ENCODE measurements around the gene LRP1B.

The LRP1B gene

GRCh38 chr2:141647353-141647752 lies 483.5 kb downstream of the LRP1B start:
- no peaks in the 10 kb centered on the region for H3K27me3 ChIP-seq (ENCODE audit: control insufficient read depth in 2 of 2, insufficient read depth in 2 of 2, low read length in 2 of 2)
- H3K27ac ChIP-seq (ENCODE audit: low read depth in 2 of 2, low read length in 2 of 2): no peak overlapping the region
- no peak overlapping the region for H3K4me3 ChIP-seq (ENCODE audit: low read length in 2 of 2)
- no peaks in the 10 kb centered on the region for H3K9me3 ChIP-seq (ENCODE audit: control insufficient read depth in 2 of 2, low read length in 2 of 2)
- H3K9ac ChIP-seq (ENCODE audit: low read depth in 1 of 2, low read length in 2 of 2): no peak overlapping the region
- no peaks in the 10 kb centered on the region for H3K4me1 ChIP-seq (ENCODE audit: control insufficient read depth in 2 of 2, insufficient read depth in 2 of 2, low read length in 2 of 2)
- no peaks in the 10 kb centered on the region for H3K36me3 ChIP-seq (ENCODE audit: control insufficient read depth in 2 of 2, insufficient read depth in 2 of 2, low read length in 2 of 2)

DNA sequence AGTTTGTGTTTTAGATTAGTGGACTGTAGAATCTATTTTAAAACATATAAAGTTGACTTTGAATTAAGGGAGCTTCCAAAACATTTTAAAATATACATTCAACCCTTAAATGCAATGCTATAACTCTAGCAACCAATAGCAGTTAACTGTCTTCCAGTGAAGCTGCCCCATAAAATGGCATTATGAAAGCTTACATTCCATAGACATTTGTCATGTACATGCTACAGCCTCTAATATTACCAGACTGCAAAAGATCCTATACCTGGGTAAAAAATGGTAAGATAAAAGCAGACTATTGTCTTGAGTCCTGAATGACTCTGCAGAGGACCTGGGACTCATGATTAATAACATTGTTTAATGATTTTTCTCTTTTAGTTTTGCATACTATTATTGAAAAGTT lies 489.4 kb downstream of the LRP1B start:
- no peaks in the 10 kb centered on the region for H3K27me3 ChIP-seq (ENCODE audit: control insufficient read depth in 2 of 2, insufficient read depth in 2 of 2, low read length in 2 of 2)
- H3K9me3 ChIP-seq (ENCODE audit: control insufficient read depth in 2 of 2, low read length in 2 of 2): no peaks in the 10 kb centered on the region
- H3K27ac ChIP-seq (ENCODE audit: low read depth in 2 of 2, low read length in 2 of 2): no peak overlapping the region
- no peaks in the 10 kb centered on the region for H3K36me3 ChIP-seq (ENCODE audit: control insufficient read depth in 2 of 2, insufficient read depth in 2 of 2, low read length in 2 of 2)
- no peaks in the 10 kb centered on the region for H3K4me1 ChIP-seq (ENCODE audit: control insufficient read depth in 2 of 2, insufficient read depth in 2 of 2, low read length in 2 of 2)
- no peak overlapping the region for H3K4me3 ChIP-seq (ENCODE audit: low read length in 2 of 2)
- H3K9ac ChIP-seq (ENCODE audit: low read depth in 1 of 2, low read length in 2 of 2): no peak overlapping the region

- no peak overlapping the region for H3K27ac ChIP-seq (ENCODE audit: low read depth in 2 of 2, low read length in 2 of 2)
- H3K4me3 ChIP-seq (ENCODE audit: low read length in 2 of 2): no peak overlapping the region
- no peaks in the 10 kb centered on the region for H3K9me3 ChIP-seq (ENCODE audit: control insufficient read depth in 2 of 2, low read length in 2 of 2)
- H3K36me3 ChIP-seq (ENCODE audit: control insufficient read depth in 2 of 2, insufficient read depth in 2 of 2, low read length in 2 of 2): no peaks in the 10 kb centered on the region
- no peaks in the 10 kb centered on the region for H3K27me3 ChIP-seq (ENCODE audit: control insufficient read depth in 2 of 2, insufficient read depth in 2 of 2, low read length in 2 of 2)
- H3K9ac ChIP-seq (ENCODE audit: low read depth in 1 of 2, low read length in 2 of 2): no peak overlapping the region
- no peaks in the 10 kb centered on the region for H3K4me1 ChIP-seq (ENCODE audit: control insufficient read depth in 2 of 2, insufficient read depth in 2 of 2, low read length in 2 of 2)
Observed at GRCh38 chr2:141639809-141640208, 491.0 kb downstream of the LRP1B start.

DNA sequence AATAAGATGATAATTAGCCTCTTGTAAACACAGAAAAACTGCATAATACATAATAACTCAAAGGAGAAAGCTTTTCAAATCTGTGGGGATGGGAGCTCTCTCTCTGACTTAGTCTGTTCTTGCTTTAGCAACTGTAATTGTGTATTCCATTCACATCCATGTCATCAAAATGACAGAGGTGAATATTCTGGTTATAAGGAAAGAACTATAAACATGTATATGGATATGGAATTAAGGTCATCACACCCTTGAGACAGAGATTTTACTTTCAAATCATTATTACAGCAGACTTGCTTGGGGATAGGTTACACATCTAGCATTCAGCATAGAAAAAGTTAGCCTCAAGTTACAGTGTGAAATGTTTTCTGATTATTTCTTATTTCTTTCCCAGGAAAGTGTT lies 497.7 kb downstream of the LRP1B start:
- Histone ChIP-seq H3K27ac (ENCODE audit: low read depth in 2 of 2, low read length in 2 of 2) (no peak overlapping the region), H3K9ac (ENCODE audit: low read depth in 1 of 2, low read length in 2 of 2) (no peak overlapping the region), H3K27me3 (ENCODE audit: control insufficient read depth in 2 of 2, insufficient read depth in 2 of 2, low read length in 2 of 2) (no peaks in the 10 kb centered on the region), H3K9me3 (ENCODE audit: control insufficient read depth in 2 of 2, low read length in 2 of 2) (no peaks in the 10 kb centered on the region), H3K4me1 (ENCODE audit: control insufficient read depth in 2 of 2, insufficient read depth in 2 of 2, low read length in 2 of 2) (no peaks in the 10 kb centered on the region), H3K4me3 (ENCODE audit: low read length in 2 of 2) (no peak overlapping the region), H3K36me3 (ENCODE audit: control insufficient read depth in 2 of 2, insufficient read depth in 2 of 2, low read length in 2 of 2) (no peaks in the 10 kb centered on the region)

DNA sequence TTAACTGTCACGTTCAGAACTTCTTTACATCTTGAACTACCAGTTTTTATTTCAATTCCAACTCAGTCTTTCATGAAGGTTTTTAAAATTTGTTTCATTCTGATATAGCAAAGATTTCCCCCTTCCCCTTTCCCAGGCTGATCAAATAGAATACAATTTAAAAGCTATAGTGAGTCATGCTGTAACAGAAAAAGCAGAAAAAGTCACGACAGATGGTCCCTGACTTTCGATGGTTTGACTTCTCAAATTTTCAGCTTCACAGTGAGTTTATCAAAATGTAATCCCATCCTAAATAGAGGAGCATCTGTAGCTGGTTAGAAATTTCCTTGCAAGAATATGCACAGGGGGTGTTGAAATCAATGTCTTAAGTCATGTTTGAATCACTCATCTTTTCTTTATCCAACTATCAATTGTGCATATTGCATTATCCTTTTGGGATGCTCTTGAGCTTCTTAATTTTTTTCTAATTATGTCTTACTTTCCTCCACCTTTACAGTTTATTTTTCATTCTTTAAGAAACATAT lies 500.3 kb downstream of the LRP1B start:
- Histone ChIP-seq H3K27ac (ENCODE audit: low read depth in 2 of 2, low read length in 2 of 2) (no peak overlapping the region), H3K4me1 (ENCODE audit: control insufficient read depth in 2 of 2, insufficient read depth in 2 of 2, low read length in 2 of 2) (no peaks in the 10 kb centered on the region), H3K27me3 (ENCODE audit: control insufficient read depth in 2 of 2, insufficient read depth in 2 of 2, low read length in 2 of 2) (no peaks in the 10 kb centered on the region)

DNA sequence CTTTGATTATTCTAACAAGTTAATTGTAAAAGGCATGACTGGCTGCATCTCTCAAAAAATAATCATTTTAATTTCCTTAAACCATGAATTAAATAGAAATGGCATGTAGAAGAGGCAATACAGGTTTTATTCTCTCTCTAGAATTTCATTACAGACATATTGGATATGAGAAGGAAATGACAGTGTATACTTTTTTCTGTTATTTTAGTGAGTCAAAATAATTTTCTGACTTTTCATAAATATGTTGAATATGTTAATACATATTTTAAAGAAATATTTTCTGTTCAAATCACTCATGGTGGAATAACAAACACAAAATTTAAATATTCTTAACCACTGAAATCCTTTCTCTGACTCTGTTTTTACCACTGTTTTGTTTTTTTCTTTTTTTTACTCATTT lies 510.4 kb downstream of the LRP1B start:
- H3K9ac ChIP-seq (ENCODE audit: low read depth in 1 of 2, low read length in 2 of 2): no peak overlapping the region
- H3K4me3 ChIP-seq (ENCODE audit: low read length in 2 of 2): no peak overlapping the region
- H3K4me1 ChIP-seq (ENCODE audit: control insufficient read depth in 2 of 2, insufficient read depth in 2 of 2, low read length in 2 of 2): no peaks in the 10 kb centered on the region
- H3K27me3 ChIP-seq (ENCODE audit: control insufficient read depth in 2 of 2, insufficient read depth in 2 of 2, low read length in 2 of 2): no peaks in the 10 kb centered on the region
- H3K27ac ChIP-seq (ENCODE audit: low read depth in 2 of 2, low read length in 2 of 2): no peak overlapping the region
- H3K36me3 ChIP-seq (ENCODE audit: control insufficient read depth in 2 of 2, insufficient read depth in 2 of 2, low read length in 2 of 2): no peaks in the 10 kb centered on the region
- no peaks in the 10 kb centered on the region for H3K9me3 ChIP-seq (ENCODE audit: control insufficient read depth in 2 of 2, low read length in 2 of 2)

More for the DNA sequence above, 500.3 kb downstream of the LRP1B start:
- H3K9ac ChIP-seq (ENCODE audit: low read depth in 1 of 2, low read length in 2 of 2): no peak overlapping the region
- no peaks in the 10 kb centered on the region for H3K36me3 ChIP-seq (ENCODE audit: control insufficient read depth in 2 of 2, insufficient read depth in 2 of 2, low read length in 2 of 2)
- H3K9me3 ChIP-seq (ENCODE audit: control insufficient read depth in 2 of 2, low read length in 2 of 2): no peaks in the 10 kb centered on the region
- H3K4me3 ChIP-seq (ENCODE audit: low read length in 2 of 2): no peak overlapping the region

GRCh38 chr2:141618457-141618856 lies 512.4 kb downstream of the LRP1B start:
- no peaks in the 10 kb centered on the region for H3K36me3 ChIP-seq (ENCODE audit: control insufficient read depth in 2 of 2, insufficient read depth in 2 of 2, low read length in 2 of 2)
- no peaks in the 10 kb centered on the region for H3K4me1 ChIP-seq (ENCODE audit: control insufficient read depth in 2 of 2, insufficient read depth in 2 of 2, low read length in 2 of 2)
- no peaks in the 10 kb centered on the region for H3K27me3 ChIP-seq (ENCODE audit: control insufficient read depth in 2 of 2, insufficient read depth in 2 of 2, low read length in 2 of 2)
- no peak overlapping the region for H3K9ac ChIP-seq (ENCODE audit: low read depth in 1 of 2, low read length in 2 of 2)
- no peak overlapping the region for H3K4me3 ChIP-seq (ENCODE audit: low read length in 2 of 2)
- H3K27ac ChIP-seq (ENCODE audit: low read depth in 2 of 2, low read length in 2 of 2): no peak overlapping the region
- H3K9me3 ChIP-seq (ENCODE audit: control insufficient read depth in 2 of 2, low read length in 2 of 2): no peaks in the 10 kb centered on the region

DNA sequence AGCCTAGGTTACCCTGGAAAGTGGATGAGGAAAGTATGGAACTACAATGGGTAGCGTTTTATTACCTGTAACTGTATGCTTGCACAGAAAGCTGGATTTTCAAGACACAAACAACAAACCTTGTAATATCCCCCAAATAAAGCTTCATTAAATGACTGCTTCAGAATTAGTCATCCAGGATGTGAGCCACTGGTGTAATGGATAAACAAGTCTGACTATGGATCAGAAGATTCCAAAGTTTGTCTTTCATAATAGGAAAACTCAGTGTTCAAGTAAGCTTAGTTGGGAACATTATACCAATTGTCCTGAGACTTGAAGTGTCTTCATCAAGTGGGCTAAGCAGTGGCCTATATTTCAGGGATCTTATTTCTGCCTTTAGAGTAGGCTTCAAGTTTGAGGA lies 518.8 kb downstream of the LRP1B start:
- H3K4me3 ChIP-seq (ENCODE audit: low read length in 2 of 2): no peak overlapping the region

GRCh38 chr2:141611176-141611571 lies 519.6 kb downstream of the LRP1B start:
- Histone ChIP-seq H3K9me3 (ENCODE audit: control insufficient read depth in 2 of 2, low read length in 2 of 2) (no peaks in the 10 kb centered on the region), H3K27ac (ENCODE audit: low read depth in 2 of 2, low read length in 2 of 2) (no peak overlapping the region), H3K36me3 (ENCODE audit: control insufficient read depth in 2 of 2, insufficient read depth in 2 of 2, low read length in 2 of 2) (no peaks in the 10 kb centered on the region), H3K9ac (ENCODE audit: low read depth in 1 of 2, low read length in 2 of 2) (no peak overlapping the region), H3K27me3 (ENCODE audit: control insufficient read depth in 2 of 2, insufficient read depth in 2 of 2, low read length in 2 of 2) (no peaks in the 10 kb centered on the region), H3K4me1 (ENCODE audit: control insufficient read depth in 2 of 2, insufficient read depth in 2 of 2, low read length in 2 of 2) (no peaks in the 10 kb centered on the region), H3K4me3 (ENCODE audit: low read length in 2 of 2) (no peak overlapping the region)

More for the DNA sequence above, 518.8 kb downstream of the LRP1B start:
- Histone ChIP-seq H3K4me1 (ENCODE audit: control insufficient read depth in 2 of 2, insufficient read depth in 2 of 2, low read length in 2 of 2) (no peaks in the 10 kb centered on the region), H3K9me3 (ENCODE audit: control insufficient read depth in 2 of 2, low read length in 2 of 2) (no peaks in the 10 kb centered on the region), H3K27ac (ENCODE audit: low read depth in 2 of 2, low read length in 2 of 2) (no peak overlapping the region), H3K36me3 (ENCODE audit: control insufficient read depth in 2 of 2, insufficient read depth in 2 of 2, low read length in 2 of 2) (no peaks in the 10 kb centered on the region), H3K27me3 (ENCODE audit: control insufficient read depth in 2 of 2, insufficient read depth in 2 of 2, low read length in 2 of 2) (no peaks in the 10 kb centered on the region), H3K9ac (ENCODE audit: low read depth in 1 of 2, low read length in 2 of 2) (no peak overlapping the region)

- H3K4me1 ChIP-seq (ENCODE audit: control insufficient read depth in 2 of 2, insufficient read depth in 2 of 2, low read length in 2 of 2): no peaks in the 10 kb centered on the region
- H3K9ac ChIP-seq (ENCODE audit: low read depth in 1 of 2, low read length in 2 of 2): no peak overlapping the region
Observed at GRCh38 chr2:141610564-141611175, 520.1 kb downstream of the LRP1B start.

More at GRCh38 chr2:141610564-141611175, 520.1 kb downstream of the LRP1B start:
- Histone ChIP-seq H3K4me3 (ENCODE audit: low read length in 2 of 2) (no peak overlapping the region), H3K27me3 (ENCODE audit: control insufficient read depth in 2 of 2, insufficient read depth in 2 of 2, low read length in 2 of 2) (no peaks in the 10 kb centered on the region), H3K27ac (ENCODE audit: low read depth in 2 of 2, low read length in 2 of 2) (no peak overlapping the region), H3K9me3 (ENCODE audit: control insufficient read depth in 2 of 2, low read length in 2 of 2) (no peaks in the 10 kb centered on the region), H3K36me3 (ENCODE audit: control insufficient read depth in 2 of 2, insufficient read depth in 2 of 2, low read length in 2 of 2) (no peaks in the 10 kb centered on the region)

Data from mucosa of rectum (tissue), 2 donors.